A673 (cell line): ENCODE results near the gene GULP1. TPM values are rescaled to one million over a fixed set of nuclear protein-coding genes. Genes with fewer than 3 reads are reported as not detected.

Source experiments
- BruUV-seq: library from RNA; stranded (reverse); fragments of 400-500 nt; replicated peaks from 2 replicates; lab custom pipeline; 2021; lab: Mats Ljungman, UMichigan
- CTCF ChIA-PET: fragments of 300-600 bp; sonication (Branson Sonifier 250); formaldehyde crosslinking; loops from one replicate; lab custom pipeline; 2022; ENCODE audit warnings: antibody characterized with exemption; lab: Charles Lee
- POLR2A ChIA-PET: fragments of 300-600 bp; sonication (Branson Sonifier 250); formaldehyde crosslinking; loops from one replicate; lab custom pipeline; 2022; ENCODE audit warnings: antibody characterized with exemption; ENCODE audit not compliant: low non-redundant PET; lab: Charles Lee
- DNase-seq: peaks from one replicate; pipeline ENCODE4 v3.0.0-alpha.2; 2015; ENCODE audit warnings: low spot score
- H3K27ac ChIP-seq: fragments of 200-600 bp; sonication (generic); 2 replicates; pipeline ENCODE4 v1.5.1; 2016; ENCODE audit warnings: mixed run types, low read depth, mild to moderate bottlenecking, mixed read lengths, antibody characterized with exemption, low read length; ENCODE audit not compliant: poor library complexity, severe bottlenecking
- H3K27me3 ChIP-seq: fragments of 200-600 bp; sonication (generic); replicated peaks from 2 replicates; pipeline ENCODE4 v1.6.1; 2017; ENCODE audit warnings: mixed run types, low read depth, mild to moderate bottlenecking, mixed read lengths, antibody characterized with exemption, low read length; ENCODE audit not compliant: insufficient read depth, poor library complexity
- H3K36me3 ChIP-seq: fragments of 200-600 bp; sonication (generic); 2 replicates; pipeline ENCODE4 v1.6.1; 2016; ENCODE audit warnings: mixed run types, mild to moderate bottlenecking, mixed read lengths, antibody characterized with exemption, low read length; ENCODE audit not compliant: insufficient read depth, poor library complexity, severe bottlenecking
- H3K4me1 ChIP-seq: fragments of 200-600 bp; sonication (generic); 2 replicates; pipeline ENCODE4 v1.6.1; 2017; ENCODE audit warnings: mixed run types, mild to moderate bottlenecking, mixed read lengths, antibody characterized with exemption, low read length; ENCODE audit not compliant: insufficient read depth, poor library complexity, severe bottlenecking
- H3K4me3 ChIP-seq: fragments of 200-600 bp; sonication (generic); 2 replicates; pipeline ENCODE4 v1.5.1; 2016; ENCODE audit warnings: low read depth, mixed run types, mild to moderate bottlenecking, mixed read lengths, low read length; ENCODE audit not compliant: poor library complexity, severe bottlenecking
- H3K9me3 ChIP-seq: fragments of 200-600 bp; sonication (generic); 2 replicates; pipeline ENCODE4 v1.6.1; 2016; ENCODE audit warnings: mixed run types, low read depth, mild to moderate bottlenecking, mixed read lengths, antibody characterized with exemption, low read length; ENCODE audit not compliant: poor library complexity, severe bottlenecking
- CTCF ChIP-seq: fragments of 300-800, 200-600 bp; sonication (generic); conservative IDR thresholded peaks from 2 replicates; pipeline ENCODE4 v1.5.1; 2017; ENCODE audit warnings: low read depth, mild to moderate bottlenecking, antibody characterized with exemption, low read length, moderate library complexity, mixed read lengths
- EZH2 ChIP-seq: fragments of 200-600 bp; sonication (generic); IDR thresholded peaks from 2 replicates; pipeline ENCODE4 v1.6.1; 2017; ENCODE audit warnings: borderline replicate concordance, low read depth, mild to moderate bottlenecking, mixed read lengths, antibody characterized with exemption, low read length; ENCODE audit not compliant: poor library complexity, severe bottlenecking
- intact Hi-C: fragments of 100-400 bp; cut with micrococcal nuclease; formaldehyde crosslinking; loops from one replicate; pipeline ENCODE4 v1.10.0; 2022; ENCODE audit not compliant: unreplicated experiment
- total RNA-seq: library from RNA; stranded (reverse); gene quantifications from 2 replicates; pipeline ENCODE4 v1.2.3, GENCODE V29; 2021

Gene GULP1
- total RNA-seq, 1 experiment from 2014 or later: 7.2 TPM

GRCh38 chr2:188316791-188317423 is 25.2 kb downstream of the GULP1 start:
- TF ChIP-seq EZH2: no peak
- TF ChIP-seq CTCF: no peak
- Histone ChIP-seq H3K9me3 (no peaks in the 10 kb centered on the region), H3K36me3 (no peaks in the 10 kb centered on the region), H3K4me1 (peaks cover 25% of the 10 kb centered on the region), H3K27ac (no peak overlapping the region), H3K27me3 (no peaks in the 10 kb centered on the region), H3K4me3 (no peak overlapping the region)
- no TSS peak for BruUV-seq
- ChIA-PET CTCF (no interaction called here), POLR2A (no interaction called here)
- intact Hi-C loops: no loop called here
- no peak for DNase-seq

GRCh38 chr2:188318161-188318749 is 26.6 kb downstream of the GULP1 start:
- intact Hi-C loops: no loop called here
- no peak for TF ChIP-seq EZH2
- TF ChIP-seq CTCF: no peak
- POLR2A ChIA-PET: no interaction called here

GRCh38 chr2:188319838-188320237 is 28.2 kb downstream of the GULP1 start:
- TF ChIP-seq EZH2 (no peak), CTCF (peak; percentile 20; the same call in 1 of the 2 replicates)

More at GRCh38 chr2:188318161-188318749, 26.6 kb downstream of the GULP1 start:
- Histone ChIP-seq H3K4me1 (peaks cover 27% of the 10 kb centered on the region), H3K4me3 (no peak overlapping the region), H3K27ac (no peak overlapping the region), H3K9me3 (no peaks in the 10 kb centered on the region), H3K27me3 (no peaks in the 10 kb centered on the region), H3K36me3 (no peaks in the 10 kb centered on the region)
- BruUV-seq: no TSS peak
- DNase-seq: no peak
- CTCF ChIA-PET: no interaction called here

More at GRCh38 chr2:188319838-188320237, 28.2 kb downstream of the GULP1 start:
- POLR2A ChIA-PET: no interaction called here
- Histone ChIP-seq H3K27me3 (no peaks in the 10 kb centered on the region), H3K36me3 (no peaks in the 10 kb centered on the region), H3K4me3 (no peak overlapping the region), H3K4me1 (peaks cover 29% of the 10 kb centered on the region), H3K9me3 (no peaks in the 10 kb centered on the region), H3K27ac (no peak overlapping the region)
- CTCF ChIA-PET: no interaction called here
- BruUV-seq: no TSS peak
- intact Hi-C loops: no loop called here
- DNase-seq: no peak
